ENCODE data around the gene POLR1E.
"Not testable (repeated sequence)": the region's sequence is repeated elsewhere in the genome, so short reads cannot be mapped to it uniquely, and the experiment has no call there.

GRCh38 chr9:37467530-37467929 lies 18.2 kb upstream of the POLR1E start:
- not testable (repeated sequence) for TF ChIP-seq CTCF (IDR thresholded peaks at IDR 0.05; ENCODE audit: extremely low read depth in 1 of 2, insufficient read depth in 1 of 2, low read depth in 1 of 2, low read length in 2 of 2); JUN (IDR thresholded peaks at IDR 0.05; ENCODE audit: borderline replicate concordance, insufficient read depth, insufficient read length, low read depth); MYC (IDR thresholded peaks at IDR 0.05; ENCODE audit: low read depth, low read length)
